Stimulated activated CD4-positive, alpha-beta T cell treated with anti-CD3 and anti-CD28 coated beads, Interleukin-2, amount 100 ng/mL, for 24 hours (primary cell): Measurements from ENCODE around the gene FBXW9.
A peak's percentile ranks its signal among the peaks of the same experiment; 100 is the strongest.
"Not testable (repeated sequence)": the region's sequence is repeated elsewhere in the genome, so short reads cannot be mapped to it uniquely, and the experiment has no call there.

Experiments used
- DNase-seq, 2 donors: peaks; one replicate each; pipeline ENCODE4 v3.0.0-alpha.2; 2020

The FBXW9 gene

GRCh38 chr19:12715102-12715501, 18.7 kb upstream of the FBXW9 start:
- DNase-seq, result no peak

- DNase-seq, result not testable (repeated sequence)
These were observed 16.9 kb upstream of the FBXW9 start for GRCh38 chr19:12713304-12713703.

GRCh38 chr19:12712077-12712476, 15.6 kb upstream of the FBXW9 start:
- not testable (repeated sequence) for DNase-seq

- no peak for DNase-seq
These were observed 14.8 kb upstream of the FBXW9 start for GRCh38 chr19:12711187-12711586.

GRCh38 chr19:12708641-12709040, 12.2 kb upstream of the FBXW9 start:
- DNase-seq, result no peak

GRCh38 chr19:12706332-12706718, 9.9 kb upstream of the FBXW9 start:
- DNase-seq, result no peak

- no peak for DNase-seq
These were observed 9.4 kb upstream of the FBXW9 start for GRCh38 chr19:12705654-12706331.

GRCh38 chr19:12705169-12705568, 8.7 kb upstream of the FBXW9 start:
- no peak for DNase-seq

GRCh38 chr19:12703046-12703445, 6.6 kb upstream of the FBXW9 start:
- DNase-seq, result peak in 1 of 2 donors; percentile 31

- no peak for DNase-seq
These were observed 5.3 kb upstream of the FBXW9 start for GRCh38 chr19:12701596-12702282.

- DNase-seq, result no peak
These were observed 1.7 kb upstream of the FBXW9 start for GRCh38 chr19:12698138-12698537.

- not testable (repeated sequence) for DNase-seq
These were observed 994 bp upstream of the FBXW9 start for GRCh38 chr19:12697425-12697824.

GRCh38 chr19:12695997-12696365, 450 bp downstream of the FBXW9 start:
- peak in 1 of 2 donors; percentile 42 for DNase-seq

GRCh38 chr19:12695514-12695913, 917 bp downstream of the FBXW9 start:
- DNase-seq, result no peak

GRCh38 chr19:12695096-12695495, 1.3 kb downstream of the FBXW9 start:
- DNase-seq, result no peak

GRCh38 chr19:12694641-12695040, 1.8 kb downstream of the FBXW9 start:
- DNase-seq, result no peak

- DNase-seq, result no peak
These were observed 3.5 kb downstream of the FBXW9 start for GRCh38 chr19:12692960-12693359.

- DNase-seq, result no peak
These were observed 6.7 kb downstream of the FBXW9 start for GRCh38 chr19:12689581-12690216.

- DNase-seq, result no peak
These were observed 7.4 kb downstream of the FBXW9 start for GRCh38 chr19:12689012-12689411.

GRCh38 chr19:12687496-12688196, 8.8 kb downstream of the FBXW9 start, which contains the start of gene GNG14:
TSS of gene GNG14 (plus strand) at chr19:12687998. CDS start at chr19:12688049, 51 bp downstream.
- no peak for DNase-seq

GRCh38 chr19:12685831-12686230, 10.6 kb downstream of the FBXW9 start:
- no peak for DNase-seq

- peak; percentile 89 to 90 for DNase-seq
These were observed 15.1 kb downstream of the FBXW9 start, which contains the start of gene DHPS for GRCh38 chr19:12681074-12681987. TSS of gene DHPS (minus strand) at chr19:12681880. CDS start at chr19:12681766, 114 bp downstream.
